Pancreas (tissue), 10 donors: ENCODE results near the gene SBF2. TPM values are rescaled to one million over a fixed set of nuclear protein-coding genes. Genes with fewer than 3 reads are reported as not detected.
A peak's percentile ranks its signal among the peaks of the same experiment; 100 is the strongest.

Experiments used
- ATAC-seq, 4 donors: fragments of 200-7000 bp; cut with Tn5 transposase; one replicate each; pipeline versions ENCODE4 v1.8.0 to v1.9.1; 2020; ENCODE audit warnings: mild to moderate bottlenecking in 4 of 4, moderate library complexity in 4 of 4
- DNase-seq, 6 donors: peaks; one replicate each; pipeline ENCODE4 v3.0.0-alpha.2; 2020
- FAIRE-seq: peaks from 2 replicates; lab custom pipeline; 2012; peaks lifted over from hg19 to GRCh38; lab: Jason Lieb, UNC
- H3K27ac ChIP-seq, 4 donors: fragments of 200-600 bp; sonication (generic); 1 replicate in 3 of 4; 2 replicates in 1 of 4; pipeline versions ENCODE4 v1.5.0 to v1.8.0; 2020
- H3K27me3 ChIP-seq, 4 donors: fragments of 200-600 bp; one replicate each; pipeline ENCODE4 v1.8.0; 2021
- H3K36me3 ChIP-seq, 3 donors: fragments of 200-600 bp; sonication (generic) in 1 of 3; one replicate each; pipeline versions ENCODE4 v1.5.0 to v1.8.0; 2020 to 2021
- H3K4me1 ChIP-seq, 3 donors: fragments of 200-600 bp; one replicate each; pipeline ENCODE4 v1.8.0; 2021
- H3K4me3 ChIP-seq, 4 donors: fragments of 200-600 bp; sonication (generic) in 2 of 4; one replicate each; pipeline versions ENCODE4 v1.5.0 to v1.8.0; 2020 to 2021
- H3K9me3 ChIP-seq, 4 donors: fragments of 200-600 bp; one replicate each; pipeline ENCODE4 v1.8.0; 2021
- WGBS, 2 donors: extraction: QIAGEN DNeasy Blood & Tissue Kit; methylation state at CpG; one replicate each; pipeline ENCODE4 v1.1.7; 2013; 5-methylcytosine and 5-hydroxymethylcytosine counted together
- intact Hi-C, 3 donors: fragments of 100-400 bp; cut with DNase I; formaldehyde crosslinking; loops; one replicate each; pipeline versions ENCODE4 v1.11.1 to v1.14.2; 2022
- polyA plus RNA-seq, 2 donors: library from polyadenylated mRNA; stranded (reverse); fragments of 200-250 nt; gene quantifications; one replicate each; pipeline ENCODE4 v1.2.3, GENCODE V29; 2013
- total RNA-seq, 6 donors: library from RNA; stranded (reverse); fragmentation: NEBNext Ultra II Directional in 4 of 6; extraction: Animal tissue kit (Norgen Biotek cat#: 25700) in 4 of 6; gene quantifications; one replicate each; pipeline versions ENCODE4 v1.2.1 to v1.2.4, GENCODE V29; 2021 to 2023
- TF ChIP-seq, protein P1 (sequence below), 4 donors: fragments of 200-600 bp; sonication (generic) in 3 of 4; IDR thresholded peaks; one replicate each; pipeline versions ENCODE4 v1.5.0 to v1.8.0; 2021; ENCODE audit warnings: antibody characterized with exemption in 4 of 4
- donor health status: healthy with polysubstance abuse.
- donor health status: DM: no; HTN: no; CAD: no; lungs with moderate emphysema.
- donor health status: DM: no; HTN: no; CAD: no.
- donor health status: control.
- donor health status: control.
- donor health status: Bipolar disorder and iron deficiency.
- donor health status: DM: yes; HTN: yes; CAD: no.
- donor health status: DM: no; HTN: no; CAD: no.
- donor health status: DM: no; HTN: no; CAD: no.
- donor health status: DM: yes; HTN: yes; CAD: no.

SBF2 gene
- total and polyA plus RNA-seq, 8 donors: 4.6 to 21.8 (median 10.3) TPM

DNA sequence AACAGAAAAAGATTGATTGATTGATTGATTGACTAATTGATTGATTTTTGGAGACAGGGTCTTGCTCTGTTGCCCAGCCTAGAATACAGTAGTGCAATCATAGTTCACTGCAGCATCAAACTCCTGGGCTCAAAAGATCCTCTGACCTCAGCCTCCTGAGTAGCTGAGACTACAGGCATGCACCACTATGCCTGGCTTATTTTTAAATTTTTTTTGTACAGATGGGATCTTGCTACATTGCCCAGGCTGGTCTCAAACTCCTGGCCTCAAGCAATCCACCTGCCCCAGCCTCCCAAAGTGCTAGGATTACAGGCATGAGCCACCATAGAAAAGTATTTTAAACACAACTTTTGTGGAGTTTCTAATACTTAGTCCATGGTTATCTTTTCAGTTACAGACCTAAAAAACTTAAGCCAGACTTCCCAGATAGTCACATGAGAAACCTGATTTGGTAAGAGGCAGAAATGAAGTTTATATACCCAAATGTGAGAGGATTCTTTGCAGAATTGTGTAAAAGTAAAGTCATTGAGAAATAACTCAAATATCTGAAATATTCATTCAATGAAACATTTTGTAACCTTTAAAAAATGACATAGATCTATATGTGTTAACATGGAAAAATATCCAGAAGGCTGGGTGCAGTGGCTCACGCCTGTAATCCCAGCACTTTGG lies 443.7 kb downstream of the SBF2 start:
- Histone ChIP-seq H3K27me3 (no peaks in the 10 kb centered on the region), H3K4me1 (peaks cover 8 to 13% (median 13%) of the 10 kb centered on the region in 3 donors), H3K4me3 (no peak overlapping the region), H3K9me3 (no peaks in the 10 kb centered on the region), H3K36me3 (peaks cover 0 to 11% (median 0%) of the 10 kb centered on the region in 3 donors), H3K27ac (no peak overlapping the region)
- ATAC-seq (no peak), FAIRE-seq (no peak), DNase-seq (no peak)
- TF ChIP-seq, protein P1, sequence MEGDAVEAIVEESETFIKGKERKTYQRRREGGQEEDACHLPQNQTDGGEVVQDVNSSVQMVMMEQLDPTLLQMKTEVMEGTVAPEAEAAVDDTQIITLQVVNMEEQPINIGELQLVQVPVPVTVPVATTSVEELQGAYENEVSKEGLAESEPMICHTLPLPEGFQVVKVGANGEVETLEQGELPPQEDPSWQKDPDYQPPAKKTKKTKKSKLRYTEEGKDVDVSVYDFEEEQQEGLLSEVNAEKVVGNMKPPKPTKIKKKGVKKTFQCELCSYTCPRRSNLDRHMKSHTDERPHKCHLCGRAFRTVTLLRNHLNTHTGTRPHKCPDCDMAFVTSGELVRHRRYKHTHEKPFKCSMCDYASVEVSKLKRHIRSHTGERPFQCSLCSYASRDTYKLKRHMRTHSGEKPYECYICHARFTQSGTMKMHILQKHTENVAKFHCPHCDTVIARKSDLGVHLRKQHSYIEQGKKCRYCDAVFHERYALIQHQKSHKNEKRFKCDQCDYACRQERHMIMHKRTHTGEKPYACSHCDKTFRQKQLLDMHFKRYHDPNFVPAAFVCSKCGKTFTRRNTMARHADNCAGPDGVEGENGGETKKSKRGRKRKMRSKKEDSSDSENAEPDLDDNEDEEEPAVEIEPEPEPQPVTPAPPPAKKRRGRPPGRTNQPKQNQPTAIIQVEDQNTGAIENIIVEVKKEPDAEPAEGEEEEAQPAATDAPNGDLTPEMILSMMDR (IDR thresholded peaks at IDR 0.05): no peak
- intact Hi-C loops: no loop called here
- 91% methylated on average over 1 of the region's 1 CpG for WGBS, 2 donors

DNA sequence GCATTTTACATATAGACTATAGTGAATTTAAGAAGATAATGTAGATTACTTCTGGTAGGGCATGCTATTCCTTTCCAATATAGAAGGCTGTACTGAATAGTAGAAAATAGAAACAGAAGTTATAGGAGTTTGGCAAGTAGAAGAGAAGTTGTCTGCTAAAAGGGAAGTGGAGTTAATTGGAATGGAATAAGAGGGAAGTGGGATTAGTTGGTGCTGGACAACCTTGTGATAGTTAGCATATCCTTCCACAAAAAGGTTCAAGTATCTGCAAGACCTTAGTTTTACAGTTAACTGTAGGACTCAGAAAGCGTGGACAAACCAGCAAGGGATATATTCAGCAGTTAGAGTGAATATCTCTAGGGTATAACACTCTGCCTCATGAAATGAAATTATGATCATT lies 444.6 kb downstream of the SBF2 start:
- intact Hi-C loops: no loop called here
- Histone ChIP-seq H3K27me3 (no peaks in the 10 kb centered on the region), H3K27ac (no peak overlapping the region), H3K4me3 (no peak overlapping the region), H3K4me1 (peaks cover 8 to 9% (median 8%) of the 10 kb centered on the region in 3 donors), H3K9me3 (no peaks in the 10 kb centered on the region), H3K36me3 (peaks cover 0 to 11% (median 0%) of the 10 kb centered on the region in 3 donors)
- ATAC-seq: peak in 1 of 4 donors; percentile 20
- DNase-seq: no peak
- TF ChIP-seq, protein P1 (IDR thresholded peaks at IDR 0.05): no peak
- no peak for FAIRE-seq
- WGBS, 2 donors: 86 to 97% methylated on average over 1 of the region's 1 CpG

DNA sequence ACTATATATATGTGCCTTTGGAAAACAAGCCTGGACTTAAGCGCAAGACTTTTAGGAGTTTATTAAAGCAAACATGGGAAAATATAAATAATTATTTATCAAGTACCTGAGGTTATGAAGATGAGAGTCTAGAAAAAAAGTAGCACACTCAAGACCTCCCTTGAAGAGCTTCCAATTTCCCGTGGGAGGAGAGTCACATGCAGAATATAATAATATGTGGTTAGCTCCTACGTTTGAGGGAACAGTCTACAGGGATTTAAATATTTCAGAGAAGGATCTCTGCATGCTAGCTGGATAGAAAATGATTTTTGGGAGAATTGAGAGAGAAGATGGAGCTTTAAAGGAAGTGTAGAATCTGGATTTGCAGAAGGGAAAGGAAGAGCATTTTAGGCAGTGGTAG lies 446.4 kb downstream of the SBF2 start:
- no peaks in the 10 kb centered on the region for H3K4me1 ChIP-seq
- intact Hi-C loops: no loop called here
- H3K27me3 ChIP-seq: no peaks in the 10 kb centered on the region
- TF ChIP-seq, protein P1 (IDR thresholded peaks at IDR 0.05): no peak
- peaks cover 0 to 11% (median 0%) of the 10 kb centered on the region in 3 donors for H3K36me3 ChIP-seq
- ATAC-seq (no peak), DNase-seq (no peak), FAIRE-seq (no peak)
- H3K4me3 ChIP-seq: no peak overlapping the region
- H3K9me3 ChIP-seq: no peaks in the 10 kb centered on the region
- 67 to 82% methylated on average over 3 of the region's 3 CpGs for WGBS, 2 donors
- H3K27ac ChIP-seq: no peak overlapping the region

DNA sequence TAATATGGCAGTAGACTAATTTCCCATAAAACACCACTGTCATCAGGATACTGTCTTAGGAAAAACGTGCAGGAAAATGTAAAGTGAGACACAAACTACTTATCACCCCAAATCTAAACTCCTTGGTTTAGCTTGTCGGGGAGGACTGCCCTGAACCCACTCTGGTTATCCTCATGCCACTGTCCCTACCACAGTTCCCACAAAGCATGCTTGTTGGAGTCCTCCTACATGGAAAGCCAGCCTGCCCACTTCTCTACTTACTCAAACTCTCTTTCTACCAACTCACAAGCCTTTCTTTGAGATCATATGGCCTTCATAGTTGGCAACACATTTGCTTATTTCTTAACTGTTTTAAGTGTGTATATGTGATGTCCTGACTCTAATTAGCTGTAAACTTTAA lies 451.1 kb downstream of the SBF2 start:
- FAIRE-seq: no peak
- WGBS, 2 donors: 71 to 74% methylated on average over 2 of the region's 2 CpGs
- H3K4me1 ChIP-seq: no peaks in the 10 kb centered on the region
- H3K4me3 ChIP-seq: no peak overlapping the region
- no peaks in the 10 kb centered on the region for H3K9me3 ChIP-seq
- no peak for DNase-seq
- H3K27me3 ChIP-seq: no peaks in the 10 kb centered on the region
- no peak overlapping the region for H3K27ac ChIP-seq
- TF ChIP-seq, protein P1 (IDR thresholded peaks at IDR 0.05): no peak
- H3K36me3 ChIP-seq: peaks cover 0 to 7% (median 0%) of the 10 kb centered on the region in 3 donors
- no peak for ATAC-seq
- intact Hi-C loops: no loop called here

DNA sequence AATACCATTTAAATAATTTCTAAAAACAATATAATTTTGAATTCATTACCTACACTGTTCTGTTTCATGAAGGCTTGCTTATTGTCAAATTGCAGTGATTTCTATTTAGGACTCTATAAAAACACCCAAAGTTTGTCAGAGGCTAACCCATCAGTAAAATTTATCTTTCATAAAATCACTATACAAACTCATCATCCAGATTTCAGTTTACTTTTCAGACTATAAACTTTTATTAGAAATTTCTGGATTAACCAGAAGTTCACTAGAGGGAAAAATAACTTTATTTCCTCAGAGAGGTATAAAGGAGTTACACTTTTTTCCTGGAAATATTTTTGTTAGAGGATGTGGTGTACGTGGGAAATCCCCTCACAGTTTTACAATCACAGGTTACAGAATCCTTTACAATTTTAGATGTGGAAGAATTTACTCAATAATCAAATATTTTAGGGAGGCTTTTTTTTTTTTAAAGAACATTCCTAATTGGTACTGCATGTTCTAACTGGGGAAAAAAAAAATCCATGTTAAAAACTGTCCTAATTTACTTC lies 453.5 kb downstream of the SBF2 start:
- TF ChIP-seq, protein P1 (IDR thresholded peaks at IDR 0.05): no peak
- H3K4me3 ChIP-seq: no peak overlapping the region
- no peaks in the 10 kb centered on the region for H3K9me3 ChIP-seq
- H3K36me3 ChIP-seq: no peaks in the 10 kb centered on the region
- WGBS, 2 donors: 65 to 75% methylated on average over 1 of the region's 1 CpG
- no peaks in the 10 kb centered on the region for H3K4me1 ChIP-seq
- ATAC-seq (no peak), FAIRE-seq (peak; percentile 47), DNase-seq (no peak)
- no peak overlapping the region for H3K27ac ChIP-seq
- intact Hi-C loops: no loop called here
- no peaks in the 10 kb centered on the region for H3K27me3 ChIP-seq
